Measurements from ENCODE around the gene TTLL6.
A peak's percentile ranks its signal among the peaks of the same experiment; 100 is the strongest.

GRCh38 chr17:48725288-48726064 is 91.6 kb downstream of the TTLL6 start:
- no peak for TF ChIP-seq CTCF (IDR thresholded peaks at IDR 0.05)
- peak; percentile 72 for TF ChIP-seq EZH2 (IDR thresholded peaks at IDR 0.05)
